Esophagus squamous epithelium (tissue), 5 donors: ENCODE results near the gene SPATA12. TPM values are rescaled to one million over a fixed set of nuclear protein-coding genes. Genes with fewer than 3 reads are reported as not detected.

Source experiments
- DNase-seq: peaks from one replicate; lab custom pipeline; 2025; lab: John Stamatoyannopoulos, UW
- H3K27ac ChIP-seq, 4 donors: fragments of 200-600 bp; sonication (generic); one replicate each; pipeline ENCODE4 v1.5.1; 2016 to 2019; ENCODE audit warnings: mild to moderate bottlenecking in 1 of 4
- H3K27me3 ChIP-seq, 4 donors: fragments of 200-600 bp; sonication (generic); 1 replicate in 3 of 4; 2 replicates in 1 of 4; pipeline versions ENCODE4 v1.5.1 to v1.6.0; 2017 to 2021; ENCODE audit warnings: antibody characterized with exemption in 1 of 4
- H3K36me3 ChIP-seq, 3 donors: fragments of 200-600 bp; sonication (generic); one replicate each; pipeline ENCODE4 v1.5.1; 2016 to 2019
- H3K4me1 ChIP-seq, 3 donors: fragments of 200-600 bp; sonication (generic); one replicate each; pipeline ENCODE4 v1.5.1; 2017 to 2019
- H3K4me3 ChIP-seq, 4 donors: fragments of 200-600 bp; sonication (generic); 1 replicate in 3 of 4; 2 replicates in 1 of 4; pipeline ENCODE4 v1.5.1; 2016 to 2019; ENCODE audit warnings: mild to moderate bottlenecking in 2 of 4, moderate library complexity in 1 of 4
- H3K9me3 ChIP-seq, 3 donors: fragments of 200-600 bp; sonication (generic); one replicate each; pipeline ENCODE4 v1.5.1; 2016 to 2019
- POLR2A ChIP-seq, 4 donors: fragments of 450-650 bp; IDR thresholded peaks; one replicate each; pipeline ENCODE4 v1.6.1; 2017; ENCODE audit warnings: antibody characterized with exemption in 4 of 4, mild to moderate bottlenecking in 4 of 4, moderate library complexity in 3 of 4
- WGBS, 2 donors: methylation state at CpG; one replicate each; pipeline ENCODE4 v1.1.5; 2018; 5-methylcytosine and 5-hydroxymethylcytosine counted together
- intact Hi-C: fragments of 100-400 bp; cut with DNase I; formaldehyde crosslinking; loops from one replicate; pipeline ENCODE4 v1.15.0; 2022
- total RNA-seq, 4 donors: library from RNA; depleted of rRNA; stranded (reverse); fragments of >200 nt; gene quantifications; one replicate each; pipeline ENCODE4 v1.1.0, GENCODE V29; 2016
- TF ChIP-seq, protein P1 (sequence below), 6 experiments: fragments of 450-650 bp in 4 of 6; fragments of 200-600 bp in 2 of 6; sonication (generic) in 2 of 6; IDR thresholded peaks; one replicate each; pipeline ENCODE4 v1.5.1; 2016 to 2019; ENCODE audit warnings: antibody characterized with exemption in 6 of 6, mild to moderate bottlenecking in 4 of 6, moderate library complexity in 4 of 6
- donor health status: DM: yes; HTN: yes; CAD: no.

The SPATA12 gene
- total RNA-seq, 4 donors from 2014 or later, result 0.09 TPM; not detected in 3

DNA sequence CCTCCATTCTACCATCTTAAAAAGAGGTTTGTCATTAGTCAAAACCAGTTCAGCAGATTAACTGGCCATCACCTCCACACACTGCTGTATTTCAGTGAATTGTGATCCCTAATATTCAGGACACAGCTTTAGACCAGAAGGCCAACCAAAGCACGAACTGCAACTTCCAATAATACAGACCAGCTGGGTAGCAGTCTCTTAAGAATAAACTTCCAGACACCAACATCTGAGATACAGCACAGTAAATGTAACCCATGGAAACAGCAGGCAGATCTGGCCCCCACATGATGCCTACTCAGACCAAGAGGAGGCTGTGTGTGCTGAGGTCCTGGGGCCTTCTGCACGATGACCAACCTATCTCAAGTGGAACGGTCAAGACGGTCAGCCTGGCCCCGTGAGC, 34.9 kb downstream of the SPATA12 start:
- no peak for DNase-seq
- TF ChIP-seq POLR2A (IDR thresholded peaks at IDR 0.05), result no peak
- TF ChIP-seq, protein P1, sequence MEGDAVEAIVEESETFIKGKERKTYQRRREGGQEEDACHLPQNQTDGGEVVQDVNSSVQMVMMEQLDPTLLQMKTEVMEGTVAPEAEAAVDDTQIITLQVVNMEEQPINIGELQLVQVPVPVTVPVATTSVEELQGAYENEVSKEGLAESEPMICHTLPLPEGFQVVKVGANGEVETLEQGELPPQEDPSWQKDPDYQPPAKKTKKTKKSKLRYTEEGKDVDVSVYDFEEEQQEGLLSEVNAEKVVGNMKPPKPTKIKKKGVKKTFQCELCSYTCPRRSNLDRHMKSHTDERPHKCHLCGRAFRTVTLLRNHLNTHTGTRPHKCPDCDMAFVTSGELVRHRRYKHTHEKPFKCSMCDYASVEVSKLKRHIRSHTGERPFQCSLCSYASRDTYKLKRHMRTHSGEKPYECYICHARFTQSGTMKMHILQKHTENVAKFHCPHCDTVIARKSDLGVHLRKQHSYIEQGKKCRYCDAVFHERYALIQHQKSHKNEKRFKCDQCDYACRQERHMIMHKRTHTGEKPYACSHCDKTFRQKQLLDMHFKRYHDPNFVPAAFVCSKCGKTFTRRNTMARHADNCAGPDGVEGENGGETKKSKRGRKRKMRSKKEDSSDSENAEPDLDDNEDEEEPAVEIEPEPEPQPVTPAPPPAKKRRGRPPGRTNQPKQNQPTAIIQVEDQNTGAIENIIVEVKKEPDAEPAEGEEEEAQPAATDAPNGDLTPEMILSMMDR (IDR thresholded peaks at IDR 0.05), result no peak
- Histone ChIP-seq H3K4me3 (no peak overlapping the region), H3K4me1 (peaks cover 0 to 16% (median 0%) of the 10 kb centered on the region in 3 donors), H3K27ac (no peak overlapping the region), H3K36me3 (peaks cover 0 to 19% (median 0%) of the 10 kb centered on the region in 3 donors), H3K9me3 (no peaks in the 10 kb centered on the region), H3K27me3 (no peaks in the 10 kb centered on the region)
- 79 to 90% methylated on average over 5 of the region's 5 CpGs for WGBS, 2 donors
- intact Hi-C loops, result loop anchor here (5.0 kb wide), 1 partner anchor 98 kb away; no protein-coding TSS in a partner anchor

DNA sequence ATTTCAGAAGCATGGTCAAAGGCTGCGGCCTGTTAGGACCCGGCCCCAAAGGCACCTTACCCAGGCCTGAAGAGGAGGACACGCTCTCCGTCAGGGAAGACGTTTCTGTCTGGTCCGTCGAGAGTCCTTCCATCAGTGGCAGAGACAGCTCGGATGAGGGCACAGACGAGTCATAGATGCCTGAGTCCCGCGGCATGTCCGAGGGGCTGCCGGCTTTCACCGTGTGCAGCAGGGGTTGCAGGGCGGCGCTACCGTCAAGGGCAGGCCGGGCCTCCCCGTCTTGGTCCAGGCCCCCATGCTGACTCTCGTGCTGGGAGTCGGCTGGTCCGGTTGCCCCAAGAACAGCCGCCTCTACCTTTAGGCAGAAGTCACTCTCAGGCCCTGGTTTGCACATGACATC, 37.1 kb downstream of the SPATA12 start:
- Histone ChIP-seq H3K4me3 (no peak overlapping the region), H3K36me3 (peaks cover 0 to 26% (median 0%) of the 10 kb centered on the region in 3 donors), H3K27me3 (no peaks in the 10 kb centered on the region), H3K4me1 (peaks cover 0 to 6% (median 0%) of the 10 kb centered on the region in 3 donors), H3K9me3 (no peaks in the 10 kb centered on the region), H3K27ac (no peak overlapping the region)
- WGBS, 2 donors, result 91 to 94% methylated on average over 4 to 12 of the region's 23 CpGs
- TF ChIP-seq, protein P1 (IDR thresholded peaks at IDR 0.05), result no peak
- TF ChIP-seq POLR2A (IDR thresholded peaks at IDR 0.05), result no peak
- intact Hi-C loops, result loop anchor here (5.0 kb wide), 1 partner anchor 100 kb away; no protein-coding TSS in a partner anchor
- DNase-seq, result no peak

DNA sequence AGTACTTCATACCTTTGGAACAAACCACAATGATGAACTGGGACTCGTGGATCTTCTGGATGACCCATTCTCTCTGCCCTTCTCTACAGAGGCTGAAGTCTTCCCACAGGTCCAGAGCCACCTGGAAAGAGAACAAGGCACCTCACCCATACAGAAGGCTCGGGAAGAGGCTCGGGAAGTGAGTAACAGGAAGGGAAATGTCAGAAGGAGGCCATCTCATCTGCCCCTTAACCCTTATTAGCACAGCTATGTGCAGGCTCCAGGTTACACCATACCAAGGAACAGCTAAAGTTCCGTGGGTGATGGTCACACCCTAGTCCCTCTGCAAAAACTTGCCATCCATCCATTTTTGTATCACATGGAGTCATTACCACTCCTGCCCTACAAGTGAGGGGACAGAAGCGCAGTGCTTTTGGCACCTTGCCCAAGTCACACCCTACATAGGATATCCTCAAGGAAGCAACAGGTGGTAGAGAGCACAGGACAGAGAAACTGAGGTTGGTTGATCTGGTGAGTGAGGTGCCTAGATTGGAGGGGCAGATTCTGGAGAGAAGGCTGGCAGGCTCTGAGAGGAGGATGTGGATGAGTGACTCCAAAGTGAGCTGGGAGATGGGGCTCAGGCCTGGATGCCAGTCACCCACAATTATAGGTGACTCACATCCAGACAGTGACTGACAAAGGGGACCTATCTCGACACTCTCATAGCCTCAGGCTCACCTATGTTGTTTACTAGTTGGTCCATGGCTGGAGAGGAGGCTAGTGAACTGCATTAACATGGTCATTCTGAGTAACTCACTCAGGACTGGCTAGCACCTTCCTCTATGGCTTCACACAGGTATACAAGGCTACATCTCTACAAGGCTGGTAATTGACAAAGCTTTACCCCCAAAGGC, 38.2 kb downstream of the SPATA12 start:
- TF ChIP-seq, protein P1 (IDR thresholded peaks at IDR 0.05), result no peak
- no peak for TF ChIP-seq POLR2A (IDR thresholded peaks at IDR 0.05)
- Histone ChIP-seq H3K4me3 (no peak overlapping the region), H3K9me3 (no peaks in the 10 kb centered on the region), H3K27ac (no peak overlapping the region), H3K4me1 (peaks cover 0 to 6% (median 0%) of the 10 kb centered on the region in 3 donors), H3K36me3 (peaks cover 0 to 30% (median 0%) of the 10 kb centered on the region in 3 donors), H3K27me3 (no peaks in the 10 kb centered on the region)
- 58 to 69% methylated on average over 4 to 6 of the region's 6 CpGs for WGBS, 2 donors
- intact Hi-C loops, result loop anchor here (5.0 kb wide), 1 partner anchor 101 kb away; no protein-coding TSS in a partner anchor
- DNase-seq, result no peak

DNA sequence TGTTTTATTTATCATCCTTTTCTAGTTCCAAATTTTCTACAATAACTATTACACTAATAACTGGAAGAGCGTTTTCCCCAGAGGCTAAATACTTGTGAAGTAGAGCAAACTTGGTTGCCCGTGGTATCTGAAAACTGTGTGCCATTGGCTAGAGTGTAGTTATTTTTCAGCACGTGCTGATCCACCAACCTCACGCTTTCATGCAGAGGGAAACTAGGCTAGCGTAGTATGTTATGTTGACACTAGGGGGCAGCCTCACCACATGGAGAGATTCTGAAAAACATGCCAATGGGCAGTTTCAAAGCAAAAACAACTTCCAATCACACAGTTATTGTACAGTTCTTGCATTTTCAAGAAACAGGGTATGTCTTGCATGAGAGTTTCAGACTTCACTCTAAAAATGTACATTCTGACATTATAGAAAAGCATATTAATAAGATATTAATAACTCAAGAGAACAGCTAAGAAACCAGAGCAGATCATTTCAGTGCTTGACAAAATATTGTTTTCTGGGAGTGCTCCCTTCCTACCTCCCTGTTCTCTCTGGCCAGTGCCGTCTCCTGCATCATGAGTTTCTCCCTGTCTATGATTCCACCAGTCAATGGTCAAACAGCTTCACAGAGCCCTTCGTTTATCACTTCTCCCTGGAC, 39.7 kb downstream of the SPATA12 start:
- H3K9me3 ChIP-seq, result no peaks in the 10 kb centered on the region
- H3K27me3 ChIP-seq, result no peaks in the 10 kb centered on the region
- no peaks in the 10 kb centered on the region for H3K4me1 ChIP-seq
- intact Hi-C loops, result no loop called here
- H3K4me3 ChIP-seq, result no peak overlapping the region
- peak; percentile 6 for DNase-seq
- H3K36me3 ChIP-seq, result peaks cover 0 to 39% (median 0%) of the 10 kb centered on the region in 3 donors
- TF ChIP-seq, protein P1 (IDR thresholded peaks at IDR 0.05), result peak; percentile 84 to 93 (median 90)
- no peak for TF ChIP-seq POLR2A (IDR thresholded peaks at IDR 0.05)
- 9 to 16% methylated on average over 7 of the region's 7 CpGs for WGBS, 2 donors
- H3K27ac ChIP-seq, result no peak overlapping the region
